NT2/D1 (cell line): ENCODE results near the gene ZNF805.

Experiments
- SUZ12 ChIP-seq: IDR thresholded peaks from 2 replicates; pipeline ENCODE4 v1.6.1; 2011; ENCODE audit not compliant: insufficient read length, insufficient read depth; ENCODE audit errors: extremely low read depth
- ZNF274 ChIP-seq: IDR thresholded peaks from 2 replicates; pipeline ENCODE4 v1.6.1; 2011; ENCODE audit warnings: mild to moderate bottlenecking, low read depth, low read length

GRCh38 chr19:57290970-57291369 is 50.5 kb downstream of the ZNF805 start:
- TF ChIP-seq SUZ12 (no peak), ZNF274 (no peak)
